ENCODE data around the gene BLNK.

Gene BLNK

DNA sequence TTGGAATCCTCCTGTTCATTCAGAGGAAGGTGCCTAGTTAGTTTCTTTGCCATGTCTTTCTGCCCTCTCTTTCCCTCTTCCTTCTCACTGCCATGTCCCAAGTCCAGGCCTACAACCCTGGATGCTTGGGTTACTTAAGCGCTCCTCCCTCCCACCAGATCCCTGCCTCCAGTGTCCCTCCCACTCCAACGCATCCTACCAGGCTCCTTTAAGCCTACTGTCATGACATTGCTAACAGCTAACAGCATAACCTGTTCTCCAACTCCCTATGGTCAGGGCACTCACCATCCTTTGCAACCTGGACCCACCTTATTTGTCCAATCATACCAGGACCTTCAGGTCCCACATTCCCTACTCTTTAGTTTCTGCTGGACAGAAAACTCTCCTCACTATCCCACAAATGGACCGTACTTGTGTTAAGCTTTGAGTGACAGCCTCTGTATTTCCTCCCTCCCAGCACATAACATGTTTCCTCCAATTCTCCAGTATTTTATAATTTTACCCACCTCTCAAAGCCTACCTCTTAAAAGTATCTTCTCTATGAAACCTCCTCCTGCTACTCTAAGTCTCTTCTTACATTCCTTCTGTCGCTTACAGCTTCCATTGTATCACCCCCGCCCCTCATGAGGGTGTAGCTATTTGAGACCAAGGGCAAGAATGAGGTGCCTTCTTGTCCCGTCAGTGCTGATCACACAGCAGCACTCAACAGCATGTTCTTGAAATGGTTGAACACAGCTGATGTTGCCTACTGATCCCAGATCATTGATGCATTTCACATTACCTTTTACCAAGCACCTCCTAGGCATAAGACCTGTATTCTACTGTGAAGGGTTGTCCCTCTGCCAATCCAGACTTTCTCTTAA, 1.7 kb downstream of the BLNK start:
- DNase-seq (ENCODE audit: low read depth, low spot score) = no peak
- H3K4me3 ChIP-seq (ENCODE audit: insufficient read length, low read depth) = no peak overlapping the region
- H3K9me3 ChIP-seq (ENCODE audit: insufficient read depth, low read length) = no peaks in the 10 kb centered on the region
- no peaks in the 10 kb centered on the region for H3K36me3 ChIP-seq (ENCODE audit: insufficient read depth, insufficient read length, low read length)
- H3K4me1 ChIP-seq (ENCODE audit: insufficient read depth, insufficient read length) = no peaks in the 10 kb centered on the region
- TF ChIP-seq SUZ12 (IDR thresholded peaks at IDR 0.05; ENCODE audit: extremely low read depth, insufficient read depth, insufficient read length) (no peak), ZNF274 (IDR thresholded peaks at IDR 0.05; ENCODE audit: low read depth, low read length) (no peak), YY1 (IDR thresholded peaks at IDR 0.05; ENCODE audit: insufficient read depth, insufficient read length) (no peak)
- H3K9ac ChIP-seq (ENCODE audit: insufficient read length, low read depth) = no peak overlapping the region
- H3K27me3 ChIP-seq (ENCODE audit: insufficient read depth, insufficient read length) = no peaks in the 10 kb centered on the region

DNA sequence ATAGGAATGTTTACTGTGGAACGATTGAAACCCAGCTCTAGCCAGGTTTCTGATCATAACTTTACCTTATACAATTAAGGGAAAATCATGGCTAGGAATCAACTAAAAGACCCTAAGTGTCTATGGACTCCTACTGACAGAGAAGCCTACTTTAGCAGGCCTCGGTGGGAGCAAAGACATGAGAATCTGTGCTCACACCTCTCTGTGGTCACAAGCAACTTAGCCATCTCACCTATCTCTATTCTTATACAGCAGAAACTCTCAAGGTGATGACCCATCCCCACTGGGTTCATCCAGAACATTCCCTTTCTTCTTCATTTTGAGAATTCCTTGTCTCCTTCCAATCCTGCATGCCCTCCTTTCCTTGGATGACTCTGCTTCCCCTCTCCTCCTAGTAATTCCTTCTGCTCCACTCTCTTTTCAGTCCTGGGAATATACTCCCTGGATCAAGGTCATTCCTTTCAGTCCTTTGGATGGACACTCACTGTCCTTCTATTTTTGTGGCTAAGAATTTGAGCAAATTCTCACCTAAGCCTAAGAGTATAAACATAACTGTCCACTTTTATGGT, 2.9 kb downstream of the BLNK start:
- Histone ChIP-seq H3K4me3 (ENCODE audit: insufficient read length, low read depth) (no peak overlapping the region), H3K9me3 (ENCODE audit: insufficient read depth, low read length) (no peaks in the 10 kb centered on the region), H3K27me3 (ENCODE audit: insufficient read depth, insufficient read length) (no peaks in the 10 kb centered on the region), H3K4me1 (ENCODE audit: insufficient read depth, insufficient read length) (no peaks in the 10 kb centered on the region), H3K36me3 (ENCODE audit: insufficient read depth, insufficient read length, low read length) (no peaks in the 10 kb centered on the region), H3K9ac (ENCODE audit: insufficient read length, low read depth) (no peak overlapping the region)
- no peak for DNase-seq (ENCODE audit: low read depth, low spot score)
- TF ChIP-seq YY1 (IDR thresholded peaks at IDR 0.05; ENCODE audit: insufficient read depth, insufficient read length) (no peak), ZNF274 (IDR thresholded peaks at IDR 0.05; ENCODE audit: low read depth, low read length) (no peak), SUZ12 (IDR thresholded peaks at IDR 0.05; ENCODE audit: extremely low read depth, insufficient read depth, insufficient read length) (no peak)

GRCh38 chr10:96267234-96267705, 4.1 kb downstream of the BLNK start:
- Histone ChIP-seq H3K27me3 (ENCODE audit: insufficient read depth, insufficient read length) (no peaks in the 10 kb centered on the region), H3K4me1 (ENCODE audit: insufficient read depth, insufficient read length) (peaks cover 2% of the 10 kb centered on the region), H3K9ac (ENCODE audit: insufficient read length, low read depth) (no peak overlapping the region), H3K9me3 (ENCODE audit: insufficient read depth, low read length) (no peaks in the 10 kb centered on the region), H3K36me3 (ENCODE audit: insufficient read depth, insufficient read length, low read length) (no peaks in the 10 kb centered on the region), H3K4me3 (ENCODE audit: insufficient read length, low read depth) (no peak overlapping the region)
- DNase-seq (ENCODE audit: low read depth, low spot score) = no peak
- TF ChIP-seq SUZ12 (IDR thresholded peaks at IDR 0.05; ENCODE audit: extremely low read depth, insufficient read depth, insufficient read length) = no peak
- TF ChIP-seq YY1 (IDR thresholded peaks at IDR 0.05; ENCODE audit: insufficient read depth, insufficient read length) = no peak
- TF ChIP-seq ZNF274 (IDR thresholded peaks at IDR 0.05; ENCODE audit: low read depth, low read length) = no peak

- Histone ChIP-seq H3K36me3 (ENCODE audit: insufficient read depth, insufficient read length, low read length) (no peaks in the 10 kb centered on the region), H3K4me1 (ENCODE audit: insufficient read depth, insufficient read length) (peaks cover 2% of the 10 kb centered on the region), H3K9ac (ENCODE audit: insufficient read length, low read depth) (no peak overlapping the region), H3K4me3 (ENCODE audit: insufficient read length, low read depth) (no peak overlapping the region), H3K27me3 (ENCODE audit: insufficient read depth, insufficient read length) (no peaks in the 10 kb centered on the region), H3K9me3 (ENCODE audit: insufficient read depth, low read length) (no peaks in the 10 kb centered on the region)
- no peak for DNase-seq (ENCODE audit: low read depth, low spot score)
- TF ChIP-seq ZNF274 (IDR thresholded peaks at IDR 0.05; ENCODE audit: low read depth, low read length) (no peak), YY1 (IDR thresholded peaks at IDR 0.05; ENCODE audit: insufficient read depth, insufficient read length) (no peak), SUZ12 (IDR thresholded peaks at IDR 0.05; ENCODE audit: extremely low read depth, insufficient read depth, insufficient read length) (no peak)
Observed at GRCh38 chr10:96266118-96266770, 5.1 kb downstream of the BLNK start.

DNA sequence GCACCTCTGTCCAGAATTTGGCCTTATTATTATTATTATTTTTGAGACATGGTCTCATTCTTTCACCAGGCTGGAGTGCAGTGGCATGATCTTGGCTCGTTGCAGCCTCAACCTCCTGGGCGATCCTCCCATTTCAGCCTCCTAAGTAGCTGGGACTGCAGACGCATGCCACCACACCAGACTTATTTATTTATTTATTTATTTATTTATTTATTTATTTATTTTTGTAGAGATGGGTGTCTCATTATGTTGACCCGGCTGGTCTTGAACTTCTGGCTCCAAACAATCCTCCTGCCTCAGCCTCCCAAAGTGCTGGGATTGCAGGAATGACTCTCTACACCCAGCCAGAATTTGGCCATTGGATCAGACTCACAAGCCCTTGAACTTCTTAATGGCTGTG, 6.4 kb downstream of the BLNK start:
- no peak for TF ChIP-seq ZNF274 (IDR thresholded peaks at IDR 0.05; ENCODE audit: low read depth, low read length)
- no peak for TF ChIP-seq YY1 (IDR thresholded peaks at IDR 0.05; ENCODE audit: insufficient read depth, insufficient read length)
- TF ChIP-seq SUZ12 (IDR thresholded peaks at IDR 0.05; ENCODE audit: extremely low read depth, insufficient read depth, insufficient read length) = no peak

DNA sequence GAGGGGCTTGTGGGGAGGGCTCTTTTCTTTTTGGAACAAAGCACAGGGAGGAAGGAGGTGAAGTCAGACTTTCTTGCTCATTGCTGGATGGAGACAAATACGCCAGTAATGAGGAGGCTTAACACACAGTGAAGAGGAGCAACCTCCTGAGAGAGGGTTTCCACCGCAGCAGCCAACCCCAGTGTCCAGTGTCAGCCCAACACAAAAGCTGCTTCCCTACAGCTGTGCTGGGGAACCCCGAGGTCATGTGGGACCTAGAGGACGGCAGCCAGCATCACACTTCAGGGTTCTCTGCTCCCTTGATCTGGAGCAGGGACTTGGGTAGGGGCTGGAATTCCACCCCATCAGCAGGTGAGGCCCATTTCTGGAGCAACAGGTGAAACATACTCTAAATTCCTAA, 7.7 kb downstream of the BLNK start:
- H3K4me1 ChIP-seq (ENCODE audit: insufficient read depth, insufficient read length) = peaks cover 2% of the 10 kb centered on the region
- no peak for DNase-seq (ENCODE audit: low read depth, low spot score)
- no peaks in the 10 kb centered on the region for H3K9me3 ChIP-seq (ENCODE audit: insufficient read depth, low read length)
- no peaks in the 10 kb centered on the region for H3K27me3 ChIP-seq (ENCODE audit: insufficient read depth, insufficient read length)
- no peak overlapping the region for H3K9ac ChIP-seq (ENCODE audit: insufficient read length, low read depth)
- H3K4me3 ChIP-seq (ENCODE audit: insufficient read length, low read depth) = no peak overlapping the region
- TF ChIP-seq ZNF274 (IDR thresholded peaks at IDR 0.05; ENCODE audit: low read depth, low read length) (no peak), SUZ12 (IDR thresholded peaks at IDR 0.05; ENCODE audit: extremely low read depth, insufficient read depth, insufficient read length) (no peak), YY1 (IDR thresholded peaks at IDR 0.05; ENCODE audit: insufficient read depth, insufficient read length) (no peak)
- H3K36me3 ChIP-seq (ENCODE audit: insufficient read depth, insufficient read length, low read length) = no peaks in the 10 kb centered on the region

More for the DNA sequence above, 6.4 kb downstream of the BLNK start:
- Histone ChIP-seq H3K4me1 (ENCODE audit: insufficient read depth, insufficient read length) (peaks cover 2% of the 10 kb centered on the region), H3K4me3 (ENCODE audit: insufficient read length, low read depth) (no peak overlapping the region), H3K9ac (ENCODE audit: insufficient read length, low read depth) (no peak overlapping the region), H3K27me3 (ENCODE audit: insufficient read depth, insufficient read length) (no peaks in the 10 kb centered on the region), H3K36me3 (ENCODE audit: insufficient read depth, insufficient read length, low read length) (no peaks in the 10 kb centered on the region), H3K9me3 (ENCODE audit: insufficient read depth, low read length) (no peaks in the 10 kb centered on the region)
- DNase-seq (ENCODE audit: low read depth, low spot score) = no peak

DNA sequence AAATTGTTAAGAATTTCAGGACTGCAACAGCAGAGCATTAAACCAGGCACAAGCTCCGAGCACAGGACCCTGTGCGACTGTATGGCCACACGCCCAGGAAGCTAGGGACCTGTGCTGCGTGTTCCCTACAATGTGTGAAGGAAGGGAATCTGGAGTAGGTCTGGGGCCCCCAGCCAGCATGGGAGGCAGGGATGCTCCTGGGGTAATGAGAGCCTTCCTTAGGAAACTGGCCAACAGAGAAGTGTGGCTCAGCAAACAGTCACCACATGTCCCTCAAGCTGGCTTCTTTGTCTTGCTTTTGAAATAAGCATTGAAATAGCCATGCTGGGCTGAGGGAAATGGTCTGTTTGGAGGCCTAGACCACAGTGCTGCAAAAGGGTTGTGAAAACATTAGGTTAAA, 8.2 kb downstream of the BLNK start:
- no peaks in the 10 kb centered on the region for H3K9me3 ChIP-seq (ENCODE audit: insufficient read depth, low read length)
- peaks cover 2% of the 10 kb centered on the region for H3K4me1 ChIP-seq (ENCODE audit: insufficient read depth, insufficient read length)
- no peaks in the 10 kb centered on the region for H3K27me3 ChIP-seq (ENCODE audit: insufficient read depth, insufficient read length)
- no peak for DNase-seq (ENCODE audit: low read depth, low spot score)
- no peak overlapping the region for H3K4me3 ChIP-seq (ENCODE audit: insufficient read length, low read depth)
- H3K9ac ChIP-seq (ENCODE audit: insufficient read length, low read depth) = no peak overlapping the region
- no peak for TF ChIP-seq ZNF274 (IDR thresholded peaks at IDR 0.05; ENCODE audit: low read depth, low read length)
- no peak for TF ChIP-seq YY1 (IDR thresholded peaks at IDR 0.05; ENCODE audit: insufficient read depth, insufficient read length)
- no peak for TF ChIP-seq SUZ12 (IDR thresholded peaks at IDR 0.05; ENCODE audit: extremely low read depth, insufficient read depth, insufficient read length)
- H3K36me3 ChIP-seq (ENCODE audit: insufficient read depth, insufficient read length, low read length) = no peaks in the 10 kb centered on the region

All from NT2/D1 (cell line).